ENCODE results near the gene CST6. TPM values are rescaled to one million over a fixed set of nuclear protein-coding genes. Genes with fewer than 3 reads are reported as not detected.

Gene CST6
- polyA plus RNA-seq, 5 donors, result 0.30 to 1.8 (median 1.1) TPM; not detected in 1

GRCh38 chr11:66045177-66045639 lies 33.4 kb downstream of the CST6 start:
- peak; percentile 39 to 52 for DNase-seq

- DNase-seq, result no peak
Observed at GRCh38 chr11:66046901-66047300, 35.1 kb downstream of the CST6 start.

DNA sequence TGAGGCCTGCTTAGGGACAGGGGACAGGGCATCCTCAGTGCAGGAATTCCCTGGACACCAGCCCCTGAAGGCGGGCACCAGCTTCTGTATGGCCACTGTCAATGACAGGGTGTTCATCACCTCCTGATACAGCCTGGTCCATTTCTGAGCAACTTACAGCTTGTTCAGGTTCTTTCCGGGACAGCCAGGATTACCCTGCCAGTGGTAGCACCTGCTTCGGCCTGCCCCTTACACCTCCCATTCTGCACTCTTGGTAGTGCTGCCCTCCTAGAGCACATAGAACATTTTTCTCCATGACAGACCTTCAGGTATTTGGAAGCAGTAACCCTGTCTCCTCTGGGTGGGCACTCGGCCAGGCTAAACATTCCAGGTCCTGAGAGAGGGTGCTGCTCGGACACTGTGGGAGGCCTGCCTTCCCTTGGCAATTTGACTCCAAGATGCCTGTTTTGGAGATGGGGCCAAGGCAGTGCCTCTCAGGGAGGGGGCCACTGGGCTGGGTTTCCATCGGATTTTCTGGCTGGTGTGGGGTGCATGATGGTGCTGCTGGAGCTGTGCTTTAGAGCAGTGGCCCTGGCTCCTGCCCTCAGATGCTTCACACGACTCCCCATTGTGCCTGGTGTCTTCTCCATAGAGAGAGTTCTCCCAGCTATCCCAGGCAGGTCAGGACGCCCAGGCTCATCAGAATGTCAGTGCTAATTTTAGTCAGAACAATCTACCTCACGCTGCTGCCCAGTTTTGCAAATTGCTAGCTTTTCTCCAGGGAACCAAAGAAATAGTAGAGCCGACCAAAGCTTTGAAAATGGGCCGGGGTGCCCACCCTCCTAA lies 35.9 kb downstream of the CST6 start:
- DNase-seq, result no peak

DNA sequence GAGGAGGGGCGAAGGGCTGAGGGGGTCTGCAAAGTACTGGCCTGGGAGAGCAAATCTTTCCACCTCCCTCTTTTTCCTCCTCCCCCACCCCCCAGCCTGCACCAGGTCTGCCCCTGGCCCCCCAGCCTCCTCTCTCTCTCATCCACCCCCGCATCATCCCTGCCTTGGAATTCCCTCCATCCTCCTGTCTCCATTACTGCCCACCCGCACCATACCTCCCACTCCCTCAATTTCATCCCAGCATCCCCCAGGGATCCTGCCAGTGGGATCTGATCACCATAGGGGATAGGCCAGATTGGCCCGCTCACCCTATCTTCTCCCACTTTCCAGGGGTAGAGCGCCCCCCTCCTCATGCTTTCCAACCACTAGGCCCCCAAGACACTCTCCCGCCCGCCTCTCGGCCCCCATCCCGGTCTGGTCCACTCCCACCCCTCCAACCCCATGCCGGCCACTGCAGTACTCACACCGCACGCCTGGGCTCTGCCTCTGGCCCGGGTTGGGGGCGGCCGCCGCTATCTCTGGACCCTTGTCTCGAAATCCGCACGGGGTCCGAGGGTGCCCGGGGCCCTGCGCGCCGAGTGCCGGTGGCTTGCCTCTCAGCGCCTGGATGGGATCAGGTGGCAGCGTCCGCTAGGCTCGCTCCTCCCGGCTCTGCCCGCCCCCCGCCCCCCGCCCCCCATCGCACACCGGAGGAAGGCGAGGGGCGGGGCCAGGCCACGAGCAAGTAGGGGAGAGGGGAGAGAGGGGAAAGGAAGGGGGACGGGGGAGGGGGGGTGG lies 36.9 kb downstream of the CST6 start, which contains the start of gene GAL3ST3:
GAL3ST3 (minus strand) TSS at position 615 of the 777 bp plus-strand sequence. CDS start 3,746 bp downstream, outside the sequence.
- DNase-seq, result no peak

DNA sequence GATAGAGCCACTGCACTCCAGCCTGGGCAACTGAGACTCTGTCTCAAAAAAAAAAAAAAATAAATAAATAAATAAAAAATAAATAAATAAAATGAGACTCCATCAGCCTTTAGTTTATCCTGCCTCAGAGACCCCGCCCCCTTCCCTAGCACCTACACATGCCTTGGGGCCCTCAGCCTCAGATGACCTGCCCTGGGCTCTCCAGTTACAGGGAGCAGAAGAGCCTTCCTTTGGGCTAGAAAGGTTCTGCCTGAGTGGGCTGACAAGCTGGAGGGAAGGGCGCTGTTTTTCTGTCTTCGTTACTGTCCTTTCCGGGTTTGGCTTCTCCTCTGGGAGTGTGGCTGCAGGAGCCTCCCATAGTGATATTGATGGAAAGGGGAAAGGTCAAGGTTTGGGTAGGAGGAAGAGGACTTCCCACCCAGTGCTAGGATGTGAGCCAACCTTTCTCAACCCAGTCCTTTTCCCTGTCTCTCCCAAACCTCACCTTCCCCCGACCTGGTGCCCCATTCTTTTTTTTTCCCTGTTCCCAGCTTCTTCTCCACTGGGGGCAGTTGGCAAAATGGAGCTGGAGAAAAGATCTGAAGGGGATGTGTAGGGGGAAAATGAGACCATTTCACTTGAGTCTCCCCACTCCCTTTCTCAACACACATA lies 38.9 kb downstream of the CST6 start:
- no peak for DNase-seq

GRCh38 chr11:66051371-66051765 lies 39.6 kb downstream of the CST6 start:
- no peak for DNase-seq

GRCh38 chr11:66051766-66052663 lies 40.2 kb downstream of the CST6 start, which contains the start of gene SF3B2:
TSS of gene SF3B2 (plus strand) at chr11:66052364. CDS start at chr11:66052385, 21 bp downstream.
- peak; percentile 98 for DNase-seq

DNA sequence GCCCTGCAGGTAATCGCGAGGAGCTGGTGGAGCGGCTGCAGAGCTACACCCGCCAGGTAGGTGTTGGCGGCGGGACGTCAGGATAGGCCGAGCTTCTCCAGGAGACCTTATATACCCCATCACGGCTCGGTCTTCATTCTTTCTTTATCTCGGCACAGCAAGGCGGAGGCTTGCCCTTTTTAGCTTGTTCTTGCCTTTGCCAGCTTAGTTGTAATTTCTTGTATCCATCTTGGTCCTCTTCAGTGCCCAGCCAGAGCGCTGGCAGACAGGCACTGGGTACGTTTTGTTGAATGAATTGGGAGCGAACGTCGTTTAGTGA lies 40.8 kb downstream of the CST6 start:
- no peak for DNase-seq

GRCh38 chr11:66055021-66055420 lies 43.2 kb downstream of the CST6 start:
- DNase-seq, result no peak

DNA sequence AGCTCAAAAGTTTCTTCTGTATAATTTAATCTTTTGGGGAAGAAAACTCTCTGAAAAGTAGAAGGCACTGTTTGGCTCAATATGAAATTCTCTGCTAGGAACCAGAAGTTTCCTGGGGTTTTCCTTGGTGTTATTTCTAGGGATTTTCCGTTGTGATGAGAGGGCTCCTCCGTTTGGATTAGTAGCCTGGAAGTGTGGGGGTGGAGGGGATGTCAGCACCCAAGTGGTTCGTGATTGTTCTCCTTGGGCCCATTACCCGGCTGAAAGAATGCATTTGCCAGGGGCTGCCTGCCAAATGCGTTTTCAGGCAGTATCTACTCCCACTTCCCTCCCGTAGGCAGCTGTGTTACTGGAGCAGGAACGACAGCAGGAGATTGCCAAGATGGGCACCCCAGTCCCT lies 44.7 kb downstream of the CST6 start:
- no peak for DNase-seq

DNA sequence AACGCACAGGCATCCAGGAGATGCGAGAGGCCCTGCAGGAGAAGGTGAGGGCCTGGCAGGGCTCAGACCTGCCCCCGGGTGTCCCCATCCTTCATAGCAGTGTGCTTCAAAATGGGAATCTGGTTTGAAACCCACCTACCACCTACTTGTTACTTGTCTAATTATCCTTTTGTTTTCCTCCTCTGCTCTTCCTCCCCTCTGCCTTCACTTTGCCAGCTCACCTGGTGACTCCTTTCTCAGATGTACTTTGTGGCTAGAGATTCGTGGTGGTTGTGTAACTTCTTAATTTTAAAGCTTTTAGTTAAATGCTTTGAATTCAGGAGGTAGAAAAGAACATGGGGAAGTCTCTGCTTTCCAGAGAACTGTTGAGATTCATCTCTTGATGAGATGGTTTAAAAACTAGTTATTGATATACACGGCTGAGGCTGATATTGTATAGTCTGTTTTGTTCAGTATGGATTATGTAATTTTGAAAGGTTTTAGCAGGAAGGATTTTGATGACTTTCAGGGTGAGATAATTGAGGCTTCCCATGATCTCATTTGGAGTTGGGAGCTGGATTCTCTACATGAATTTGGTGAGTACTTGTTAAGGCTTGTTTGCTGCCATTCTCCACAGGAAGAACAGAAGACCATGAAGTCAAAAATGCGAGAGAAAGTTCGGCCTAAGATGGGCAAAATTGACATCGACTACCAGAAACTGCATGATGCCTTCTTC lies 48.3 kb downstream of the CST6 start:
- DNase-seq, result no peak

- no peak for DNase-seq
Observed at GRCh38 chr11:66061268-66061667, 49.5 kb downstream of the CST6 start.

GRCh38 chr11:66062408-66062807 lies 50.6 kb downstream of the CST6 start:
- no peak for DNase-seq

Other genes with a start within 250 kb of the CST6 start
- gene AP5B1, start 231.0 kb upstream of the CST6 start, polyA plus RNA-seq (ENCODE audit: insufficient read depth in 1 of 5, insufficient read length in 5 of 5, low replicate concordance in 1 of 5), result 1 to 10 TPM; 2.2 to 4.2 (median 3.4) TPM
- under 1 TPM; 0.07 to 0.60 (median 0.29) TPM for gene OVOL1, start 224.9 kb upstream of the CST6 start, polyA plus RNA-seq (ENCODE audit: insufficient read depth in 1 of 5, insufficient read length in 5 of 5, low replicate concordance in 1 of 5)
- gene SNX32, start 178.0 kb upstream of the CST6 start, polyA plus RNA-seq (ENCODE audit: insufficient read depth in 1 of 5, insufficient read length in 5 of 5, low replicate concordance in 1 of 5), result 1 to 10 TPM; 1.6 to 5.2 (median 3.1) TPM
- gene CFL1, start 153.8 kb upstream of the CST6 start, polyA plus RNA-seq (ENCODE audit: insufficient read depth in 1 of 5, insufficient read length in 5 of 5, low replicate concordance in 1 of 5), result 100 to 1,000 TPM; 574 to 838 (median 723) TPM
- gene MUS81, start 151.6 kb upstream of the CST6 start, polyA plus RNA-seq (ENCODE audit: insufficient read depth in 1 of 5, insufficient read length in 5 of 5, low replicate concordance in 1 of 5), result 10 to 100 TPM; 37.0 to 57.3 (median 48.7) TPM
- 100 to 1,000 TPM; 107 to 194 (median 144) TPM for gene EFEMP2, start 139.2 kb upstream of the CST6 start, polyA plus RNA-seq (ENCODE audit: insufficient read depth in 1 of 5, insufficient read length in 5 of 5, low replicate concordance in 1 of 5)
- 1 to 10 TPM; 2.6 to 6.3 (median 6.1) TPM for gene CTSW, start 132.2 kb upstream of the CST6 start, polyA plus RNA-seq (ENCODE audit: insufficient read depth in 1 of 5, insufficient read length in 5 of 5, low replicate concordance in 1 of 5)
- gene FIBP, start 123.5 kb upstream of the CST6 start, polyA plus RNA-seq (ENCODE audit: insufficient read depth in 1 of 5, insufficient read length in 5 of 5, low replicate concordance in 1 of 5), result 10 to 100 TPM; 72.3 to 87.4 (median 76.5) TPM
- 10 to 100 TPM; 10.2 to 37.1 (median 11.4) TPM for gene CCDC85B, start 121.3 kb upstream of the CST6 start, polyA plus RNA-seq (ENCODE audit: insufficient read depth in 1 of 5, insufficient read length in 5 of 5, low replicate concordance in 1 of 5)
- gene FOSL1, start 111.6 kb upstream of the CST6 start, polyA plus RNA-seq (ENCODE audit: insufficient read depth in 1 of 5, insufficient read length in 5 of 5, low replicate concordance in 1 of 5), result under 1 TPM in 3 of 5 donors, not detected in 2; 0.12 to 0.19 (median 0.13) TPM
- 10 to 100 TPM; 29.8 to 44.0 (median 38.6) TPM for gene C11orf68, start 92.9 kb upstream of the CST6 start, polyA plus RNA-seq (ENCODE audit: insufficient read depth in 1 of 5, insufficient read length in 5 of 5, low replicate concordance in 1 of 5)
- gene DRAP1, start 92.6 kb upstream of the CST6 start, polyA plus RNA-seq (ENCODE audit: insufficient read depth in 1 of 5, insufficient read length in 5 of 5, low replicate concordance in 1 of 5), result 100 to 1,000 TPM in 1 of 5 donors, 10 to 100 TPM in 4; 66.5 to 143 (median 81.8) TPM
- under 1 TPM; 0.21 to 0.62 (median 0.44) TPM for gene TSGA10IP, start 66.5 kb upstream of the CST6 start, polyA plus RNA-seq (ENCODE audit: insufficient read depth in 1 of 5, insufficient read length in 5 of 5, low replicate concordance in 1 of 5)
- 10 to 100 TPM; 34.7 to 51.6 (median 40.9) TPM for gene SART1, start 50.3 kb upstream of the CST6 start, polyA plus RNA-seq (ENCODE audit: insufficient read depth in 1 of 5, insufficient read length in 5 of 5, low replicate concordance in 1 of 5)
- 10 to 100 TPM; 25.8 to 28.0 (median 26.7) TPM for gene EIF1AD, start 9.9 kb upstream of the CST6 start, polyA plus RNA-seq (ENCODE audit: insufficient read depth in 1 of 5, insufficient read length in 5 of 5, low replicate concordance in 1 of 5)
- 100 to 1,000 TPM; 200 to 305 (median 225) TPM for gene BANF1, start 9.5 kb upstream of the CST6 start, polyA plus RNA-seq (ENCODE audit: insufficient read depth in 1 of 5, insufficient read length in 5 of 5, low replicate concordance in 1 of 5)
- gene CATSPER1, start 14.5 kb downstream of the CST6 start, polyA plus RNA-seq (ENCODE audit: insufficient read depth in 1 of 5, insufficient read length in 5 of 5, low replicate concordance in 1 of 5), result under 1 TPM in 1 of 5 donors, not detected in 4; 0.11 TPM
- under 1 TPM; 0.18 to 0.24 (median 0.19) TPM for gene GAL3ST3, start 37.2 kb downstream of the CST6 start, polyA plus RNA-seq (ENCODE audit: insufficient read depth in 1 of 5, insufficient read length in 5 of 5, low replicate concordance in 1 of 5)
- 100 to 1,000 TPM; 168 to 227 (median 205) TPM for gene SF3B2, start 40.4 kb downstream of the CST6 start, polyA plus RNA-seq (ENCODE audit: insufficient read depth in 1 of 5, insufficient read length in 5 of 5, low replicate concordance in 1 of 5)
- gene PACS1, start 58.3 kb downstream of the CST6 start, polyA plus RNA-seq (ENCODE audit: insufficient read depth in 1 of 5, insufficient read length in 5 of 5, low replicate concordance in 1 of 5), result 10 to 100 TPM; 44.7 to 57.6 (median 49.0) TPM
- 10 to 100 TPM; 15.5 to 28.9 (median 21.4) TPM for gene KLC2, start 245.7 kb downstream of the CST6 start, polyA plus RNA-seq (ENCODE audit: insufficient read depth in 1 of 5, insufficient read length in 5 of 5, low replicate concordance in 1 of 5)

Data from right lung (tissue), 5 donors.